H9 (cell line): ENCODE measurements around the gene TLE4. TPM values are rescaled to one million over a fixed set of nuclear protein-coding genes. Genes with fewer than 3 reads are reported as not detected.

ENCODE experiments used
- DNase-seq: peaks from one replicate; pipeline ENCODE4 v3.0.0-alpha.2; 2017
- H2AFZ ChIP-seq: one replicate; pipeline ENCODE4 v1.6.1; 2013; ENCODE audit warnings: mild to moderate bottlenecking, low read length, control low read depth, moderate library complexity
- H2AK5ac ChIP-seq: 2 replicates; pipeline ENCODE4 v1.6.1; 2013; ENCODE audit warnings: low read length, control low read depth, mixed read lengths; ENCODE audit not compliant: insufficient read length
- H2BK120ac ChIP-seq: one replicate; pipeline ENCODE4 v1.6.1; 2013; ENCODE audit warnings: low read depth, mild to moderate bottlenecking, low read length, control low read depth, inconsistent platforms; ENCODE audit not compliant: poor library complexity, severe bottlenecking
- H2BK12ac ChIP-seq: 2 replicates; pipeline ENCODE4 v1.6.1; 2013; ENCODE audit warnings: low read length, control low read depth, mixed read lengths, low read depth; ENCODE audit not compliant: insufficient read length
- H2BK15ac ChIP-seq: 2 replicates; pipeline ENCODE4 v1.6.1; 2013; ENCODE audit warnings: low read depth, low read length, control low read depth
- H2BK20ac ChIP-seq: one replicate; pipeline ENCODE4 v1.6.1; 2013; ENCODE audit warnings: low read depth, mild to moderate bottlenecking, low read length, control low read depth, inconsistent platforms; ENCODE audit not compliant: poor library complexity, severe bottlenecking
- H2BK5ac ChIP-seq: 2 replicates; pipeline ENCODE4 v1.6.1; 2013; ENCODE audit warnings: low read length, control low read depth, mixed read lengths; ENCODE audit not compliant: insufficient read length
- H3K14ac ChIP-seq: 2 replicates; pipeline ENCODE4 v1.6.1; 2013; ENCODE audit warnings: low read length, control low read depth; ENCODE audit not compliant: insufficient read depth
- H3K18ac ChIP-seq: 2 replicates; pipeline ENCODE4 v1.6.1; 2013; ENCODE audit warnings: low read depth, mild to moderate bottlenecking, mixed read lengths, low read length, control low read depth; ENCODE audit not compliant: insufficient read length
- H3K23ac ChIP-seq: 2 replicates; pipeline ENCODE4 v1.6.1; 2013; ENCODE audit warnings: low read length, control low read depth, mixed read lengths, low read depth; ENCODE audit not compliant: insufficient read length
- H3K23me2 ChIP-seq: 2 replicates; pipeline ENCODE4 v1.6.1; 2013; ENCODE audit warnings: low read depth, mild to moderate bottlenecking, mixed read lengths, low read length, control low read depth; ENCODE audit not compliant: insufficient read length, poor library complexity, severe bottlenecking
- H3K27ac ChIP-seq: 2 replicates; pipeline ENCODE4 v1.5.1; 2013; ENCODE audit warnings: low read length, control low read depth, mixed read lengths, low read depth; ENCODE audit not compliant: insufficient read length
- H3K27me3 ChIP-seq: 2 replicates; pipeline ENCODE4 v1.6.1; 2013; ENCODE audit warnings: low read length, control low read depth, inconsistent platforms; ENCODE audit not compliant: insufficient read depth
- H3K4ac ChIP-seq: 2 replicates; pipeline ENCODE4 v1.6.1; 2013; ENCODE audit warnings: low read depth, mild to moderate bottlenecking, control low read depth, inconsistent platforms, low read length, moderate library complexity
- H3K4me1 ChIP-seq: 2 replicates; pipeline ENCODE4 v1.6.1; 2013; ENCODE audit warnings: low read length, control low read depth, inconsistent platforms; ENCODE audit not compliant: insufficient read depth
- H3K4me2 ChIP-seq: 2 replicates; pipeline ENCODE4 v1.6.1; 2013; ENCODE audit warnings: low read length, control low read depth, mixed read lengths; ENCODE audit not compliant: insufficient read length, insufficient read depth
- H3K56ac ChIP-seq: 2 replicates; pipeline ENCODE4 v1.6.1; 2013; ENCODE audit warnings: low read depth, mild to moderate bottlenecking, mixed read lengths, low read length, control low read depth; ENCODE audit not compliant: insufficient read length
- H3K79me1 ChIP-seq: 2 replicates; pipeline ENCODE4 v1.6.1; 2013; ENCODE audit warnings: low read depth, mild to moderate bottlenecking, moderate library complexity, low read length, control low read depth, inconsistent platforms; ENCODE audit not compliant: insufficient read depth, poor library complexity, severe bottlenecking
- H3K79me2 ChIP-seq: 2 replicates; pipeline ENCODE4 v1.6.1; 2013; ENCODE audit warnings: low read length, control low read depth, inconsistent platforms; ENCODE audit not compliant: insufficient read depth
- H3K9ac ChIP-seq: 2 replicates; pipeline ENCODE4 v1.6.1; 2013; ENCODE audit warnings: low read length, control low read depth, mixed read lengths; ENCODE audit not compliant: insufficient read length; ENCODE audit errors: extremely low read depth
- H3K9me3 ChIP-seq: one replicate; pipeline ENCODE4 v1.6.1; 2013; ENCODE audit warnings: low read depth, low read length, inconsistent platforms; ENCODE audit not compliant: control insufficient read depth
- H3T11ph ChIP-seq: one replicate; pipeline ENCODE4 v1.6.1; 2013; ENCODE audit warnings: mild to moderate bottlenecking, low read length, control low read depth, inconsistent platforms
- H4K20me1 ChIP-seq: one replicate; pipeline ENCODE4 v1.6.1; 2013; ENCODE audit not compliant: control insufficient read depth, insufficient read length, insufficient read depth
- H4K5ac ChIP-seq: 2 replicates; pipeline ENCODE4 v1.6.1; 2013; ENCODE audit warnings: low read depth, mild to moderate bottlenecking, mixed read lengths, low read length, control low read depth; ENCODE audit not compliant: insufficient read length
- H4K8ac ChIP-seq: replicated peaks from 2 replicates; pipeline ENCODE4 v1.6.1; 2013; ENCODE audit warnings: low read length, control low read depth, mixed read lengths, low read depth; ENCODE audit not compliant: insufficient read length
- H4K91ac ChIP-seq: 2 replicates; pipeline ENCODE4 v1.6.1; 2013; ENCODE audit warnings: low read depth, mild to moderate bottlenecking, moderate library complexity, mixed read lengths, low read length, control low read depth; ENCODE audit not compliant: insufficient read length
- H3K27ac Mint-ChIP-seq, 3 experiments: 2 replicates in 2 of 3; 3 replicates in 1 of 3; pipeline ENCODE4 v1.8.0; 2020 to 2021; ENCODE audit warnings: mixed read lengths in 3 of 3, mild to moderate bottlenecking in 1 of 3, moderate library complexity in 1 of 3
- H3K27me3 Mint-ChIP-seq: 2 replicates; pipeline ENCODE4 v1.8.0; 2021; ENCODE audit warnings: low read depth, mild to moderate bottlenecking, moderate library complexity, mixed read lengths
- H3K36me3 Mint-ChIP-seq, 3 experiments: 2 replicates in 2 of 3; 3 replicates in 1 of 3; pipeline ENCODE4 v1.8.0; 2020 to 2021; ENCODE audit warnings: low read depth in 3 of 3, mixed read lengths in 3 of 3; ENCODE audit not compliant: insufficient read depth in 1 of 3
- H3K4me1 Mint-ChIP-seq, 2 experiments: 2 replicates each; pipeline ENCODE4 v1.8.0; 2020; ENCODE audit warnings: mixed read lengths in 2 of 2
- H3K4me3 Mint-ChIP-seq, 2 experiments: 2 replicates in 1 of 2; 3 replicates in 1 of 2; pipeline ENCODE4 v1.8.0; 2020 to 2021; ENCODE audit warnings: mild to moderate bottlenecking in 2 of 2, mixed read lengths in 2 of 2, moderate library complexity in 1 of 2
- H3K9me3 Mint-ChIP-seq, 2 experiments: 2 replicates in 1 of 2; 3 replicates in 1 of 2; pipeline ENCODE4 v1.8.0; 2020; ENCODE audit warnings: mild to moderate bottlenecking in 2 of 2, mixed read lengths in 2 of 2, moderate library complexity in 1 of 2
- CTCF ChIP-seq: fragments of 200-600 bp; sonication (generic); conservative IDR thresholded peaks from 3 replicates; pipeline ENCODE4 v1.8.0; 2021; ENCODE audit warnings: antibody characterized with exemption, mild to moderate bottlenecking
- WGBS: extraction: QIAGEN DNeasy Blood & Tissue Kit; methylation state at CpG from one replicate; pipeline ENCODE4 v1.1.7; 2013; ENCODE audit warnings: missing lambda C conversion rate, low lambda C conversion rate, mixed read lengths; ENCODE audit not compliant: insufficient read length; ENCODE audit errors: extremely low coverage; 5-methylcytosine and 5-hydroxymethylcytosine counted together
- total RNA-seq: library from RNA; stranded (reverse); gene quantifications from 2 replicates; pipeline ENCODE4 v1.2.1, GENCODE V29; 2021

TLE4 gene
- total RNA-seq, 1 experiment from 2014 or later = 35.1 TPM

- H3K23me2 ChIP-seq = peaks cover 18% of the 10 kb centered on the region
- H3K27me3 Mint-ChIP-seq = peaks cover 5% of the 10 kb centered on the region
- peaks cover 3% of the 10 kb centered on the region; the same call in 1 of the 2 replicates for H3K4me1 ChIP-seq
- no peak for DNase-seq
- H3K9ac ChIP-seq = peak overlapping the region; percentile 79
- no peak overlapping the region for H2BK20ac ChIP-seq
- no peak overlapping the region for H2AFZ ChIP-seq
- H4K5ac ChIP-seq = no peak overlapping the region
- no peak overlapping the region for H2BK5ac ChIP-seq
- H2BK15ac ChIP-seq = no peak overlapping the region
- peaks cover 3% of the 10 kb centered on the region; the same call in 1 of the 2 replicates for H3K79me2 ChIP-seq
- H3K4me3 Mint-ChIP-seq = peak overlapping the region; percentile 81 to 89
- peaks cover 4% of the 10 kb centered on the region in 2 experiments; a peak in 3 of 5 replicates for H3K9me3 Mint-ChIP-seq
- H3K79me1 ChIP-seq = peaks cover 2% of the 10 kb centered on the region
- peaks cover 23 to 40% of the 10 kb centered on the region in 2 experiments for H3K4me1 Mint-ChIP-seq
- H4K20me1 ChIP-seq = no peaks in the 10 kb centered on the region
- no peak overlapping the region for H2BK12ac ChIP-seq
- H4K91ac ChIP-seq = no peak overlapping the region
- peak overlapping the region; percentile 83 for H3K4me2 ChIP-seq
- WGBS = no CpG with 5 or more reads among the region's 5 CpGs
- no peaks in the 10 kb centered on the region for H3K9me3 ChIP-seq
- H2BK120ac ChIP-seq = no peak overlapping the region
- no peak overlapping the region for H3K4ac ChIP-seq
- H3K23ac ChIP-seq = no peak overlapping the region
- no peak overlapping the region for H4K8ac ChIP-seq
- no peak for TF ChIP-seq CTCF
- no peak overlapping the region for H2AK5ac ChIP-seq
- no peak overlapping the region for H3K27ac ChIP-seq
- H3K36me3 Mint-ChIP-seq = peaks cover 5 to 40% (median 21%) of the 10 kb centered on the region in 3 experiments
- no peak overlapping the region for H3T11ph ChIP-seq
- no peak overlapping the region for H3K56ac ChIP-seq
- H3K14ac ChIP-seq = no peak overlapping the region
- 0 out of 7 replicates have a peak overlapping the region, but pooled peaks of 1 of the 3 experiments have one; percentile 12 for H3K27ac Mint-ChIP-seq
- no peaks in the 10 kb centered on the region for H3K27me3 ChIP-seq
- no peak overlapping the region for H3K18ac ChIP-seq
These were observed 2.4 kb downstream of the TLE4 start for GRCh38 chr9:79574136-79574535.
